ENCODE data around the gene APEH.

Gene APEH

GRCh38 chr3:49721596-49721895 is 47.4 kb downstream of the APEH start:
- Histone ChIP-seq H3K27ac (no peak overlapping the region), H3K27me3 (ENCODE audit: insufficient read depth, low read depth, severe bottlenecking) (no peaks in the 10 kb centered on the region), H3K36me3 (peaks cover 47% of the 10 kb centered on the region), H3K9me3 (ENCODE audit: severe bottlenecking) (no peaks in the 10 kb centered on the region), H3K4me3 (ENCODE audit: low read depth, low read length) (no peak overlapping the region)
- TF ChIP-seq, protein P1, sequence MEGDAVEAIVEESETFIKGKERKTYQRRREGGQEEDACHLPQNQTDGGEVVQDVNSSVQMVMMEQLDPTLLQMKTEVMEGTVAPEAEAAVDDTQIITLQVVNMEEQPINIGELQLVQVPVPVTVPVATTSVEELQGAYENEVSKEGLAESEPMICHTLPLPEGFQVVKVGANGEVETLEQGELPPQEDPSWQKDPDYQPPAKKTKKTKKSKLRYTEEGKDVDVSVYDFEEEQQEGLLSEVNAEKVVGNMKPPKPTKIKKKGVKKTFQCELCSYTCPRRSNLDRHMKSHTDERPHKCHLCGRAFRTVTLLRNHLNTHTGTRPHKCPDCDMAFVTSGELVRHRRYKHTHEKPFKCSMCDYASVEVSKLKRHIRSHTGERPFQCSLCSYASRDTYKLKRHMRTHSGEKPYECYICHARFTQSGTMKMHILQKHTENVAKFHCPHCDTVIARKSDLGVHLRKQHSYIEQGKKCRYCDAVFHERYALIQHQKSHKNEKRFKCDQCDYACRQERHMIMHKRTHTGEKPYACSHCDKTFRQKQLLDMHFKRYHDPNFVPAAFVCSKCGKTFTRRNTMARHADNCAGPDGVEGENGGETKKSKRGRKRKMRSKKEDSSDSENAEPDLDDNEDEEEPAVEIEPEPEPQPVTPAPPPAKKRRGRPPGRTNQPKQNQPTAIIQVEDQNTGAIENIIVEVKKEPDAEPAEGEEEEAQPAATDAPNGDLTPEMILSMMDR (IDR thresholded peaks at IDR 0.05; ENCODE audit: low read depth, low read length), result no peak
- DNase-seq, result no peak

GRCh38 chr3:49721896-49722781 is 48.0 kb downstream of the APEH start:
- TF ChIP-seq, protein P1 (IDR thresholded peaks at IDR 0.05; ENCODE audit: low read depth, low read length), result no peak
- Histone ChIP-seq H3K27ac (no peak overlapping the region), H3K9me3 (ENCODE audit: severe bottlenecking) (no peaks in the 10 kb centered on the region), H3K4me3 (ENCODE audit: low read depth, low read length) (no peak overlapping the region), H3K27me3 (ENCODE audit: insufficient read depth, low read depth, severe bottlenecking) (no peaks in the 10 kb centered on the region), H3K36me3 (peaks cover 53% of the 10 kb centered on the region)
- DNase-seq, result no peak

- Histone ChIP-seq H3K27me3 (ENCODE audit: insufficient read depth, low read depth, severe bottlenecking) (no peaks in the 10 kb centered on the region), H3K4me3 (ENCODE audit: low read depth, low read length) (peak overlapping the region; percentile 88), H3K9me3 (ENCODE audit: severe bottlenecking) (no peaks in the 10 kb centered on the region), H3K27ac (peak overlapping the region; percentile 94), H3K36me3 (peaks cover 60% of the 10 kb centered on the region)
- TF ChIP-seq, protein P1 (IDR thresholded peaks at IDR 0.05; ENCODE audit: low read depth, low read length), result no peak
- DNase-seq, result no peak
These were observed 48.7 kb downstream of the APEH start for GRCh38 chr3:49722896-49723295.

GRCh38 chr3:49723296-49723627 is 49.1 kb downstream of the APEH start:
- DNase-seq, result peak; percentile 60
- TF ChIP-seq, protein P1 (IDR thresholded peaks at IDR 0.05; ENCODE audit: low read depth, low read length), result 0 out of 2 replicates have a peak, but pooled peaks have one; percentile 0
- Histone ChIP-seq H3K36me3 (peaks cover 58% of the 10 kb centered on the region), H3K4me3 (ENCODE audit: low read depth, low read length) (peak overlapping the region; percentile 88), H3K9me3 (ENCODE audit: severe bottlenecking) (no peaks in the 10 kb centered on the region), H3K27me3 (ENCODE audit: insufficient read depth, low read depth, severe bottlenecking) (no peaks in the 10 kb centered on the region), H3K27ac (peak overlapping the region; percentile 94)

DNA sequence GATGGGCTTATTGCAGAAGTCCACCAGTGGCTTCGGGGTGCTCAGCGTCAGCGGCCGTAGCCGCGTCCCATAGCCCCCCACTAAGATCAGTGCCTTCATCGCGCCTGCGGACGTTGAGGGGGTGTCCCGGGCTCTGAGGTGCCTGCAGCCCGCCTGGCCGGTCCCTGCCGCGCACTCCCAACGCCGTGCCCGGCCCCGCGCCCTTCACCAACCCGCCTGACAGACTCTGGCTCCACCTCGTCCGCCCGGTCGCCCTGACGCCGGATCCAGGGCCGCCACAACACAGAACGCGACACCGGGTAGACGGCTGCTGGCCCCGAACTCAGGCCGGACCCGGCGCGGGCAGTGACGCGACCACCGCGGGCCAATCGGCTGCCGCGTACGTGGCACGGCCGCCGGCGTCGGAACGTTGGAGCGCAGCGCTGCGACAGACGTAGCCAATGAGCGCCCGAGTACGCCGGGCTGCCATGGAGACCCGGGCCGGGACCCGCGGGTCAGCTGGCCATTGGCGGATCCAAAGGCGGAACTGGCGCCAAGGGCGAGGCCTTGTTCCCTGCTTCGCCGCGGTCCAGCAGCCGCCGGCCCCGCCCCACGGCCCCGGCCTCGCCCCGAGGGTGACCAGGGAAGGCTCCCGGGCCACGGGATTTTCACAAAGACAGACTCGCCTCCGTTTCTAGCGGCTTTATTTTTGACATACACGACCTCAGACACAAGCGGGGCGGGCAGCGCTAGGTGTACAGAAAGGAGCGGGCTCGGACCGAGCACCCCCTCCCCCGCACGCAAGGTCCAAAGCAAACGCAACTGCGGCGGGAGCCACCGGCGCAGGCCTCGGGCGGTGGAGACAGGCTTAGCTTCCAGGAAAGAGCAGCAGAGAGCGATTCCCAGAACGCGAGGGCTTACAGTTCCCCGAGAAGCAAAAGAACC is 49.7 kb downstream of the APEH start, which contains the start of gene GMPPB:
GMPPB (minus strand) TSS at position 324 of the 924 bp plus-strand sequence; CDS start at position 99, 225 bp downstream.
- Histone ChIP-seq H3K36me3 (peaks cover 59% of the 10 kb centered on the region), H3K9me3 (ENCODE audit: severe bottlenecking) (no peaks in the 10 kb centered on the region), H3K4me3 (ENCODE audit: low read depth, low read length) (peak within 1 kb of the TSS; percentile 88), H3K27me3 (ENCODE audit: insufficient read depth, low read depth, severe bottlenecking) (no peaks in the 10 kb centered on the region), H3K27ac (peak within 1 kb of the TSS; percentile 94)
- DNase-seq, result peak; percentile 95
- TF ChIP-seq, protein P1 (IDR thresholded peaks at IDR 0.05; ENCODE audit: low read depth, low read length), result no peak
